HCT116 (cell line): ENCODE measurements around the gene DNAAF1. TPM values are rescaled to one million over a fixed set of nuclear protein-coding genes. Genes with fewer than 3 reads are reported as not detected.

ENCODE experiments used
- ATAC-seq: fragments of 200-7000 bp; cut with Tn5 transposase; 2 replicates; pipeline ENCODE4 v1.9.1; 2020; ENCODE audit warnings: mild to moderate bottlenecking, moderate library complexity
- BruUV-seq: library from RNA; stranded (reverse); fragments of 400-500 nt; replicated peaks from 2 replicates; lab custom pipeline; 2021; lab: Mats Ljungman, UMichigan
- CTCF ChIA-PET: fragments of 300-600 bp; sonication (Branson Sonifier 250); formaldehyde crosslinking; loops from one replicate; lab custom pipeline; 2021; ENCODE audit warnings: antibody characterized with exemption; lab: Charles Lee
- POLR2A ChIA-PET: fragments of 300-600, 350-600 bp; sonication (Branson Sonifier 250); formaldehyde crosslinking; loops from one replicate; lab custom pipeline; 2021; ENCODE audit warnings: antibody characterized with exemption; lab: Charles Lee
- RAD21 ChIA-PET, 2 experiments: fragments of 300-600 bp; sonication (Branson Sonifier 250); formaldehyde crosslinking; loops; one replicate each; lab custom pipeline; 2023; ENCODE audit warnings: low total read pairs in 2 of 2; ENCODE audit not compliant: uncharacterized antibody in 2 of 2, unreplicated experiment in 2 of 2, low non-redundant PET in 1 of 2; lab: Charles Lee
- DNase-seq: peaks from one replicate; pipeline ENCODE4 v3.0.0-alpha.2; 2010; ENCODE audit warnings: low read depth, low spot score
- H2AFZ ChIP-seq: fragments of 200-600 bp; shearing (Covaris generic), sonication (generic); 2 replicates; pipeline ENCODE4 v1.6.1; 2017; ENCODE audit warnings: low read depth, mixed run types, mixed read lengths, antibody characterized with exemption, low read length; ENCODE audit not compliant: poor library complexity, severe bottlenecking
- H3K27ac ChIP-seq: 2 replicates; pipeline ENCODE4 v1.5.1; 2012; ENCODE audit warnings: low read depth, low read length
- H3K27me3 ChIP-seq: fragments of 200-600 bp; sonication (generic); 2 replicates; pipeline ENCODE4 v1.6.1; 2016; ENCODE audit warnings: mixed run types, low read length, mixed read lengths; ENCODE audit not compliant: insufficient read depth
- H3K36me3 ChIP-seq, 2 experiments: fragments of 200-500 bp in 1 of 2; fragments of 200-600 bp in 1 of 2; sonication (Bioruptor generic) in 1 of 2; sonication (generic) in 1 of 2; 2 replicates each; pipeline versions ENCODE4 v1.5.1 to v1.6.1; 2014 to 2016; ENCODE audit warnings: low read length in 2 of 2, inconsistent platforms in 1 of 2, mixed read lengths in 1 of 2, mixed run types in 1 of 2; ENCODE audit not compliant: insufficient read depth in 2 of 2, control insufficient read depth in 1 of 2
- H3K4me1 ChIP-seq, 2 experiments: fragments of 200-600 bp in 1 of 2; sonication (generic) in 1 of 2; 2 replicates each; pipeline versions ENCODE4 v1.5.1 to v1.6.1; 2012 to 2017; ENCODE audit warnings: low read length in 2 of 2, inconsistent platforms in 1 of 2, mild to moderate bottlenecking in 1 of 2, mixed read lengths in 1 of 2, mixed run types in 1 of 2, moderate library complexity in 1 of 2; ENCODE audit not compliant: insufficient read depth in 2 of 2, control insufficient read depth in 1 of 2
- H3K4me2 ChIP-seq: fragments of 200-600 bp; sonication (generic); 2 replicates; pipeline ENCODE4 v1.6.1; 2017; ENCODE audit warnings: mixed run types, low read length, mixed read lengths
- H3K4me3 ChIP-seq, 2 experiments: fragments of 200-600 bp in 1 of 2; sonication (generic) in 1 of 2; replicated peaks in 1 of 2; 2 replicates each; pipeline ENCODE4 v1.5.1; 2011 to 2016; ENCODE audit warnings: low read length in 2 of 2, control low read depth in 1 of 2, low read depth in 1 of 2, mild to moderate bottlenecking in 1 of 2, mixed read lengths in 1 of 2, mixed run types in 1 of 2
- H3K79me2 ChIP-seq: fragments of 200-600 bp; sonication (generic); 2 replicates; pipeline ENCODE4 v1.6.1; 2017; ENCODE audit warnings: mild to moderate bottlenecking, mixed run types, low read length, moderate library complexity, mixed read lengths; ENCODE audit not compliant: insufficient read depth
- H3K9ac ChIP-seq: fragments of 200-600 bp; sonication (generic); 2 replicates; pipeline ENCODE4 v1.6.1; 2016; ENCODE audit warnings: low read length, mixed read lengths
- H3K9me2 ChIP-seq: fragments of 200-600 bp; sonication (generic), shearing (Covaris generic); 2 replicates; pipeline ENCODE4 v1.6.1; 2017; ENCODE audit warnings: mixed run types, mild to moderate bottlenecking, moderate library complexity; ENCODE audit not compliant: insufficient read depth
- H3K9me3 ChIP-seq, 2 experiments: fragments of 200-500 bp in 1 of 2; fragments of 200-600 bp in 1 of 2; sonication (Bioruptor generic) in 1 of 2; sonication (generic) in 1 of 2; 2 replicates each; pipeline ENCODE4 v1.6.1; 2014 to 2017; ENCODE audit warnings: low read length in 2 of 2, mixed read lengths in 2 of 2, inconsistent platforms in 1 of 2, low read depth in 1 of 2, mild to moderate bottlenecking in 1 of 2, mixed run types in 1 of 2, moderate library complexity in 1 of 2; ENCODE audit not compliant: control insufficient read depth in 1 of 2, insufficient read depth in 1 of 2
- H4K20me1 ChIP-seq: fragments of 200-600 bp; sonication (generic), shearing (Covaris generic); 2 replicates; pipeline ENCODE4 v1.6.1; 2017; ENCODE audit warnings: mixed run types, mild to moderate bottlenecking, moderate library complexity; ENCODE audit not compliant: insufficient read depth
- CBX3 ChIP-seq: IDR thresholded peaks from 2 replicates; pipeline ENCODE4 v1.6.1; 2012; ENCODE audit warnings: low read depth
- CEBPB ChIP-seq: IDR thresholded peaks from 2 replicates; pipeline ENCODE4 v1.6.1; 2012; ENCODE audit warnings: low read depth
- ELF1 ChIP-seq: IDR thresholded peaks from 2 replicates; pipeline ENCODE4 v1.6.1; 2012; ENCODE audit warnings: low read depth, borderline replicate concordance
- EZH2 ChIP-seq: fragments of 200-600 bp; sonication (generic); IDR thresholded peaks from 2 replicates; pipeline ENCODE4 v1.6.1; 2017; ENCODE audit warnings: antibody characterized with exemption, mixed run types
- EZH2phosphoT487 ChIP-seq: fragments of 200-600 bp; IDR thresholded peaks from 2 replicates; pipeline ENCODE4 v1.6.1; 2018; ENCODE audit warnings: antibody characterized with exemption, borderline replicate concordance
- POLR2AphosphoS5 ChIP-seq: IDR thresholded peaks from 2 replicates; pipeline ENCODE4 v1.6.1; 2011; ENCODE audit warnings: mild to moderate bottlenecking, low read depth, low read length, moderate library complexity
- RAD21 ChIP-seq: IDR thresholded peaks from 2 replicates; pipeline ENCODE4 v1.6.1; 2012; ENCODE audit warnings: low read depth, mild to moderate bottlenecking
- SIN3A ChIP-seq: IDR thresholded peaks from 2 replicates; pipeline ENCODE4 v1.6.1; 2012; ENCODE audit warnings: low read depth
- SP1 ChIP-seq: IDR thresholded peaks from 2 replicates; pipeline ENCODE4 v1.6.1; 2012; ENCODE audit warnings: low read depth
- SRF ChIP-seq: IDR thresholded peaks from 2 replicates; pipeline ENCODE4 v1.6.1; 2012; ENCODE audit warnings: low read depth
- TCF7L2 ChIP-seq: IDR thresholded peaks from 2 replicates; pipeline ENCODE4 v1.7.0; 2011; ENCODE audit warnings: borderline replicate concordance, inconsistent platforms; ENCODE audit not compliant: insufficient read depth, insufficient read length; ENCODE audit errors: extremely low read depth
- YY1 ChIP-seq: IDR thresholded peaks from 2 replicates; pipeline ENCODE4 v1.6.1; 2011; ENCODE audit warnings: low read length, low read depth, moderate library complexity, mild to moderate bottlenecking; ENCODE audit not compliant: insufficient replicate concordance; ENCODE audit errors: extremely low read depth
- ZFX ChIP-seq: fragments of 450-650 bp; IDR thresholded peaks from 2 replicates; pipeline ENCODE4 v1.6.1; 2017
- ZNF274 ChIP-seq: fragments of 200-500 bp; sonication (Bioruptor generic); IDR thresholded peaks from 2 replicates; pipeline ENCODE4 v1.6.1; 2014; ENCODE audit warnings: mild to moderate bottlenecking, low read depth, low read length, inconsistent platforms
- intact Hi-C: fragments of 100-400 bp; cut with micrococcal nuclease; formaldehyde crosslinking; loops from 2 replicates; pipeline ENCODE4 v1.10.0; 2022
- total RNA-seq: library from RNA; stranded (reverse); gene quantifications from one replicate; pipeline ENCODE4 v1.2.1, GENCODE V29; 2021; ENCODE audit not compliant: unreplicated experiment
- TF ChIP-seq, protein P1 (sequence below): IDR thresholded peaks from 2 replicates; pipeline ENCODE4 v1.6.1; 2012
- TF ChIP-seq, protein P2 (sequence below): IDR thresholded peaks from 2 replicates; pipeline ENCODE4 v1.6.1; 2012
- TF ChIP-seq, protein P3 (sequence below): IDR thresholded peaks from 2 replicates; pipeline ENCODE4 v1.6.1; 2011; ENCODE audit warnings: mild to moderate bottlenecking, low read length, moderate library complexity; ENCODE audit not compliant: insufficient replicate concordance; ENCODE audit errors: extremely low read depth

Gene DNAAF1
- total RNA-seq, 1 experiment from 2014 or later: 0.30 TPM

- DNase-seq (no peak), ATAC-seq (no peak)
- RAD21 ChIA-PET: no interaction called here
- intact Hi-C loops: no loop called here
- Histone ChIP-seq H3K79me2 (no peaks in the 10 kb centered on the region), H3K36me3 (no peaks in the 10 kb centered on the region), H3K9me2 (no peaks in the 10 kb centered on the region), H3K9ac (no peak overlapping the region), H3K9me3 (no peaks in the 10 kb centered on the region; a peak in 1 of 4 replicates), H3K4me2 (no peak overlapping the region), H3K27ac (no peak overlapping the region), H3K4me3 (no peak overlapping the region), H4K20me1 (no peaks in the 10 kb centered on the region), H2AFZ (no peak overlapping the region), H3K4me1 (peaks cover 0 to 5% of the 10 kb centered on the region in 2 experiments; a peak in 1 of 4 replicates), H3K27me3 (peaks cover 13% of the 10 kb centered on the region; the same call in 1 of the 2 replicates)
- no peak for TF ChIP-seq ELF1
- no peak for TF ChIP-seq RAD21
- no peak for TF ChIP-seq SIN3A
- TF ChIP-seq ZFX: no peak
- no peak for TF ChIP-seq SRF
- TF ChIP-seq CEBPB: no peak
- TF ChIP-seq, protein P1, sequence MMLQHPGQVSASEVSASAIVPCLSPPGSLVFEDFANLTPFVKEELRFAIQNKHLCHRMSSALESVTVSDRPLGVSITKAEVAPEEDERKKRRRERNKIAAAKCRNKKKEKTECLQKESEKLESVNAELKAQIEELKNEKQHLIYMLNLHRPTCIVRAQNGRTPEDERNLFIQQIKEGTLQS: no peak
- no peak for TF ChIP-seq YY1
- TF ChIP-seq EZH2: no peak
- no peak for TF ChIP-seq EZH2phosphoT487
- no peak for TF ChIP-seq ZNF274
- TF ChIP-seq TCF7L2: no peak
- TF ChIP-seq, protein P2, sequence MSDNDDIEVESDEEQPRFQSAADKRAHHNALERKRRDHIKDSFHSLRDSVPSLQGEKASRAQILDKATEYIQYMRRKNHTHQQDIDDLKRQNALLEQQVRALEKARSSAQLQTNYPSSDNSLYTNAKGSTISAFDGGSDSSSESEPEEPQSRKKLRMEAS: no peak
- no peak for TF ChIP-seq SP1
- no peak for TF ChIP-seq CBX3
- TF ChIP-seq POLR2AphosphoS5: no peak
- TF ChIP-seq, protein P3, sequence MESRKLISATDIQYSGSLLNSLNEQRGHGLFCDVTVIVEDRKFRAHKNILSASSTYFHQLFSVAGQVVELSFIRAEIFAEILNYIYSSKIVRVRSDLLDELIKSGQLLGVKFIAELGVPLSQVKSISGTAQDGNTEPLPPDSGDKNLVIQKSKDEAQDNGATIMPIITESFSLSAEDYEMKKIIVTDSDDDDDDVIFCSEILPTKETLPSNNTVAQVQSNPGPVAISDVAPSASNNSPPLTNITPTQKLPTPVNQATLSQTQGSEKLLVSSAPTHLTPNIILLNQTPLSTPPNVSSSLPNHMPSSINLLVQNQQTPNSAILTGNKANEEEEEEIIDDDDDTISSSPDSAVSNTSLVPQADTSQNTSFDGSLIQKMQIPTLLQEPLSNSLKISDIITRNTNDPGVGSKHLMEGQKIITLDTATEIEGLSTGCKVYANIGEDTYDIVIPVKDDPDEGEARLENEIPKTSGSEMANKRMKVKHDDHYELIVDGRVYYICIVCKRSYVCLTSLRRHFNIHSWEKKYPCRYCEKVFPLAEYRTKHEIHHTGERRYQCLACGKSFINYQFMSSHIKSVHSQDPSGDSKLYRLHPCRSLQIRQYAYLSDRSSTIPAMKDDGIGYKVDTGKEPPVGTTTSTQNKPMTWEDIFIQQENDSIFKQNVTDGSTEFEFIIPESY: no peak
- BruUV-seq: no TSS peak
- CTCF ChIA-PET: interaction anchor here (1.3 kb wide), 1 partner anchor 26 kb away, joined by 6 read pairs; the partner anchor contains the start of gene TAF1C
- POLR2A ChIA-PET: no interaction called here
Measured at GRCh38 chr16:84161037-84161436, 15.9 kb downstream of the DNAAF1 start.
